H1 (cell line): ENCODE results near the gene ADRA2B. TPM values are rescaled to one million over a fixed set of nuclear protein-coding genes. Genes with fewer than 3 reads are reported as not detected.

ENCODE experiments used
- CTCF ChIA-PET: fragments of 300-600 bp; sonication (Branson Sonifier 250); formaldehyde crosslinking; loops from one replicate; lab custom pipeline; 2021; ENCODE audit not compliant: partially characterized antibody; lab: Charles Lee
- POLR2A ChIA-PET: fragments of 300-600 bp; sonication (Branson Sonifier 250); formaldehyde crosslinking; loops from one replicate; lab custom pipeline; 2021; ENCODE audit warnings: inconsistent platforms; ENCODE audit not compliant: partially characterized antibody; lab: Charles Lee
- DNase-seq, 2 experiments: peaks; one replicate each; pipeline versions ENCODE4 v3.0.0 to v3.0.0-alpha.2; 2010 to 2022; ENCODE audit warnings: low spot score in 2 of 2, low read depth in 1 of 2, mixed read lengths in 1 of 2
- FAIRE-seq: peaks from 2 replicates; lab custom pipeline; 2011; peaks lifted over from hg19 to GRCh38; lab: Jason Lieb, UNC
- H2AFZ ChIP-seq: 2 replicates; pipeline ENCODE4 v1.8.1; 2012; ENCODE audit warnings: low read length, inconsistent platforms
- H2AK5ac ChIP-seq: 2 replicates; pipeline ENCODE4 v1.6.1; 2013; ENCODE audit warnings: low read depth, low read length
- H2BK120ac ChIP-seq: replicated peaks from 2 replicates; pipeline ENCODE3; 2013; ENCODE audit warnings: low read depth, low read length, inconsistent platforms
- H2BK12ac ChIP-seq: 2 replicates; pipeline ENCODE4 v1.6.1; 2013; ENCODE audit warnings: low read depth, low read length
- H2BK15ac ChIP-seq: 2 replicates; pipeline ENCODE4 v1.6.1; 2013; ENCODE audit warnings: low read length
- H2BK20ac ChIP-seq: 2 replicates; pipeline ENCODE4 v1.6.1; 2013; ENCODE audit warnings: low read length
- H2BK5ac ChIP-seq: 2 replicates; pipeline ENCODE4 v1.6.1; 2013; ENCODE audit warnings: low read depth, low read length
- H3K14ac ChIP-seq: 2 replicates; pipeline ENCODE4 v1.6.1; 2013; ENCODE audit warnings: inconsistent platforms; ENCODE audit not compliant: insufficient read length
- H3K18ac ChIP-seq: 2 replicates; pipeline ENCODE4 v1.6.1; 2013; ENCODE audit warnings: low read length; ENCODE audit errors: extremely low read depth
- H3K23ac ChIP-seq: 2 replicates; pipeline ENCODE4 v1.6.1; 2013; ENCODE audit warnings: inconsistent platforms; ENCODE audit not compliant: insufficient read length
- H3K23me2 ChIP-seq: 2 replicates; pipeline ENCODE4 v1.6.1; 2013; ENCODE audit warnings: low read depth, low read length
- H3K27ac ChIP-seq: 2 replicates; pipeline ENCODE4 v1.6.1; 2011; ENCODE audit warnings: low read depth, low read length, inconsistent platforms
- H3K27me3 ChIP-seq, 4 experiments: replicated peaks in 1 of 4; 1 replicate in 1 of 4; 2 replicates in 3 of 4; pipeline versions ENCODE4 v1.6.1 to v1.8.1; 2011 to 2013; ENCODE audit warnings: low read length in 3 of 4, mild to moderate bottlenecking in 3 of 4, inconsistent platforms in 2 of 4, mixed read lengths in 2 of 4, moderate library complexity in 1 of 4; ENCODE audit not compliant: control insufficient read depth in 3 of 4, insufficient read depth in 3 of 4; ENCODE audit errors: extremely low read depth in 1 of 4
- H3K36me3 ChIP-seq, 4 experiments: 2 replicates each; pipeline versions ENCODE4 v1.6.1 to v1.8.1; 2011 to 2013; ENCODE audit warnings: mild to moderate bottlenecking in 4 of 4, low read length in 3 of 4, moderate library complexity in 2 of 4, control low read depth in 1 of 4, inconsistent platforms in 1 of 4; ENCODE audit not compliant: insufficient read depth in 4 of 4, control insufficient read depth in 2 of 4
- H3K4ac ChIP-seq: replicated peaks from 2 replicates; pipeline ENCODE3; 2013; ENCODE audit warnings: low read length, low read depth, mixed read lengths, inconsistent platforms; ENCODE audit not compliant: insufficient read length
- H3K4me1 ChIP-seq, 4 experiments: replicated peaks in 1 of 4; 1 replicate in 1 of 4; 2 replicates in 3 of 4; pipeline versions ENCODE4 v1.6.1 to v1.8.1; 2011 to 2013; ENCODE audit warnings: low read length in 3 of 4, inconsistent platforms in 2 of 4, mixed read lengths in 1 of 4; ENCODE audit not compliant: insufficient read depth in 4 of 4, control insufficient read depth in 3 of 4
- H3K4me2 ChIP-seq, 2 experiments: 2 replicates each; pipeline versions ENCODE4 v1.6.1 to v1.8.1; 2011 to 2013; ENCODE audit warnings: low read depth in 2 of 2, low read length in 2 of 2, control low read depth in 1 of 2, inconsistent platforms in 1 of 2, mild to moderate bottlenecking in 1 of 2; ENCODE audit not compliant: insufficient read depth in 1 of 2
- H3K4me3 ChIP-seq, 4 experiments: fragments of 200-600, 300-600 bp in 1 of 4; sonication (generic), shearing (Covaris generic), sonication (Bioruptor Twin) in 1 of 4; 2 replicates each; pipeline versions ENCODE4 v1.5.1 to v1.8.1; 2011 to 2016; ENCODE audit warnings: low read length in 4 of 4, low read depth in 3 of 4, control low read depth in 2 of 4, inconsistent platforms in 2 of 4, mild to moderate bottlenecking in 2 of 4, mixed read lengths in 1 of 4, moderate library complexity in 1 of 4; ENCODE audit not compliant: insufficient read depth in 2 of 4; ENCODE audit errors: extremely low read depth in 1 of 4
- H3K56ac ChIP-seq: replicated peaks from 2 replicates; pipeline ENCODE3; 2013; ENCODE audit warnings: low read depth, mild to moderate bottlenecking, mixed read lengths, low read length, inconsistent platforms; ENCODE audit not compliant: insufficient read length
- H3K79me1 ChIP-seq: 2 replicates; pipeline ENCODE4 v1.6.1; 2013; ENCODE audit warnings: low read depth, low read length, control low read depth
- H3K79me2 ChIP-seq, 2 experiments: 2 replicates each; pipeline versions ENCODE4 v1.6.1 to v1.8.1; 2012 to 2013; ENCODE audit warnings: low read length in 2 of 2, mild to moderate bottlenecking in 2 of 2, inconsistent platforms in 1 of 2; ENCODE audit not compliant: insufficient read depth in 2 of 2, control insufficient read depth in 1 of 2
- H3K9ac ChIP-seq, 4 experiments: replicated peaks in 1 of 4; 1 replicate in 1 of 4; 2 replicates in 3 of 4; pipeline versions ENCODE4 v1.6.1 to v1.8.1; 2011 to 2013; ENCODE audit warnings: low read depth in 3 of 4, low read length in 3 of 4, control low read depth in 2 of 4, mild to moderate bottlenecking in 2 of 4, moderate library complexity in 2 of 4, inconsistent platforms in 1 of 4; ENCODE audit errors: extremely low read depth in 1 of 4
- H3K9me3 ChIP-seq, 2 experiments: 2 replicates each; pipeline versions ENCODE4 v1.6.1 to v1.8.1; 2012 to 2013; ENCODE audit warnings: mild to moderate bottlenecking in 2 of 2, moderate library complexity in 2 of 2, control low read depth in 1 of 2, inconsistent platforms in 1 of 2, low read depth in 1 of 2, low read length in 1 of 2, mixed read lengths in 1 of 2; ENCODE audit not compliant: insufficient read depth in 2 of 2
- H4K20me1 ChIP-seq, 2 experiments: replicated peaks in 1 of 2; 2 replicates each; pipeline versions ENCODE3 to v1.8.1; 2011 to 2013; ENCODE audit warnings: inconsistent platforms in 2 of 2, low read length in 2 of 2, mild to moderate bottlenecking in 1 of 2; ENCODE audit not compliant: insufficient read depth in 2 of 2, control insufficient read depth in 1 of 2
- H4K5ac ChIP-seq: 2 replicates; pipeline ENCODE4 v1.6.1; 2013; ENCODE audit warnings: low read length, low read depth, mixed read lengths, inconsistent platforms; ENCODE audit not compliant: insufficient read length
- H4K8ac ChIP-seq: 2 replicates; pipeline ENCODE4 v1.8.0; 2013; ENCODE audit warnings: mild to moderate bottlenecking, moderate library complexity, low read length, inconsistent platforms; ENCODE audit not compliant: insufficient read depth; ENCODE audit errors: extremely low read depth
- H4K91ac ChIP-seq: replicated peaks from 2 replicates; pipeline ENCODE3; 2013; ENCODE audit warnings: low read length, mixed read lengths, inconsistent platforms; ENCODE audit not compliant: insufficient read length
- EP300 ChIP-seq, 2 experiments: IDR thresholded peaks; 1 replicate in 1 of 2; 2 replicates in 1 of 2; pipeline ENCODE4 v1.6.1; 2011 to 2012; ENCODE audit warnings: low read depth in 2 of 2, low read length in 2 of 2, mild to moderate bottlenecking in 2 of 2, borderline replicate concordance in 1 of 2, inconsistent platforms in 1 of 2, moderate library complexity in 1 of 2
- KDM1A ChIP-seq: fragments of 200-600, 300-600 bp; sonication (generic); IDR thresholded peaks from 2 replicates; pipeline ENCODE4 v1.7.1; 2016; ENCODE audit warnings: mild to moderate bottlenecking, low read length, borderline replicate concordance
- RAD21 ChIP-seq, 2 experiments: IDR thresholded peaks in 1 of 2; conservative IDR thresholded peaks in 1 of 2; 2 replicates each; pipeline ENCODE4 v1.6.1; 2011; ENCODE audit warnings: low read depth in 2 of 2, low read length in 2 of 2, improper control_type of control experiment in 1 of 2, inconsistent platforms in 1 of 2, mild to moderate bottlenecking in 1 of 2, moderate library complexity in 1 of 2
- SIN3A ChIP-seq, 2 experiments: IDR thresholded peaks in 1 of 2; conservative IDR thresholded peaks in 1 of 2; 2 replicates each; pipeline ENCODE4 v1.6.1; 2011 to 2012; ENCODE audit warnings: low read length in 2 of 2, improper control_type of control experiment in 1 of 2, low read depth in 1 of 2, mild to moderate bottlenecking in 1 of 2
- SUZ12 ChIP-seq: fragments of 200-600 bp; sonication (generic); IDR thresholded peaks from 2 replicates; pipeline ENCODE4 v1.6.1; 2012; ENCODE audit warnings: mild to moderate bottlenecking, inconsistent platforms, low read length, moderate library complexity, mixed read lengths
- TAF7 ChIP-seq: optimal IDR thresholded peaks from 2 replicates; pipeline ENCODE3; 2011; ENCODE audit warnings: low read depth, mild to moderate bottlenecking, inconsistent platforms, low read length, moderate library complexity, borderline replicate concordance
- TBP ChIP-seq: IDR thresholded peaks from 2 replicates; pipeline ENCODE4 v1.6.1; 2011; ENCODE audit warnings: low read depth, low read length, improper control_type of control experiment
- WGBS, 2 experiments: shearing (Covaris generic) in 1 of 2; methylation state at CpG; one replicate each; pipeline versions ENCODE4 v1.1.6 to v1.1.7; 2013 to 2015; ENCODE audit warnings: low lambda C conversion rate in 2 of 2, mixed read lengths in 2 of 2, inconsistent platforms in 1 of 2, low coverage in 1 of 2, missing lambda C conversion rate in 1 of 2; ENCODE audit not compliant: insufficient replicate concordance in 2 of 2, insufficient coverage in 1 of 2, insufficient read length in 1 of 2; ENCODE audit errors: extremely low coverage in 1 of 2, missing lambda C conversion rate in 1 of 2; 5-methylcytosine and 5-hydroxymethylcytosine counted together
- polyA plus RNA-seq, 7 experiments: library from polyadenylated mRNA; depleted of rRNA in 3 of 7; stranded (reverse) in 5 of 7; unstranded in 2 of 7; fragments of >200 nt in 5 of 7; fragments of 200-250 nt in 2 of 7; gene quantifications; 1 replicate in 5 of 7; 2 replicates in 1 of 7; 4 replicates in 1 of 7; pipeline versions ENCODE4 v1.2.1 to v1.2.3, GENCODE V29; 2011 to 2013; ENCODE audit warnings: missing spikeins in 2 of 7, mixed read lengths in 2 of 7
- total RNA-seq: library from RNA; stranded (reverse); fragmentation: NEBNext Ultra II Directional; extraction: Animal tissue kit (Norgen Biotek cat#: 25700); gene quantifications from 2 replicates; pipeline ENCODE4 v1.2.1, GENCODE V29; 2021
- TF ChIP-seq, protein P1 (sequence below): IDR thresholded peaks from 2 replicates; pipeline ENCODE4 v1.6.1; 2012; ENCODE audit warnings: inconsistent platforms

ADRA2B gene
- total and polyA plus RNA-seq, 2 of the 8 experiments (the other 6 are each of a cell fraction or from before 2014, with no cell fraction given): 5.8 to 6.5 TPM

DNA sequence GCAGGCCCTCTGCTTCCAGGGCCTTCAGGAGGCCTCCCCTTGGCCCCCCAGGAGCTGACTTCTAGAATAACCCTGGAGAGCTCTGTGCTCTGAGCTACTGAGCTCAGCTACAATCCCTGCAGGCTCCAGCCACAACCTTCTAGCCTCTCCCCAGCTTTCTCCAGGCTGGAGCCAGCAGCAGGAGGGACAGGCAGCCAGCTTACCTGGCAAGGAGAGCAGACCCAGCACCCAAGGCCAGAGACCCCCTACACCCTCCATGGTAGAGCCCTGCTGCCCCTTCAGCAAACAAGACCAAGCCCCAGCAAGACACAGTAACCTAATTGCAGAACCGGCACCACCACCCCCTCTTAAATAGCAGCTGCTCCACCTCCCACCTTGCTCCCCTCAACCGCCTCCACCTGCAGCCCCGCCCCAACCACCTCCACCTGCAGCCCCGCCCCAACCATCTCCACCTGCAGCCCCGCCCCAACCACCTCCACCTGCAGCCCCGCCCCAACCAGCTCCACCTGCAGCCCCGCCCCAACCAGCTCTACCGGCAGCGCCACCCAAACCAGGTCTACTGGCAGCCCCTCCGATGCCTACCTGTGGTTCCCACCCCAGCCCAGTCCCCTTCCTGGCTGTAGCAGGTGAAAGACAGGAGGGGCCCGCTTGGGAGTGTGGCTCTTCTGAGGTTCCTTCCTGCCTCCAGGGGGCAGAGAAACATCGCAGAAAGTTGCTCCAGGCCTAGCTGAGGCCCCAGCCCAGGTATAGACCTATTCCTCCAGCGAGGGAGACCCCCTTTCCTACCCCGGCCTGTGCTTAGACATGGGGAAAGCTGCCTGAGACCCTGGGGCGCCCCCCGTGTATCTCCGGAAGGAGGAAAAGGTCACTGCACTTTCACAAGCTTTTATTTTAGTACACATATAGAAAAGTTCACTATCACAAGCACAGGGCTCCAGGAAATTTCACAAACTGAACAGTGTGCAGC is 22.1 kb upstream of the ADRA2B start, which contains the start of gene ASTL:
Gene ASTL, minus strand, starts transcription at position 324 of the 967 bp plus-strand sequence. Its CDS starts 66 bp downstream, at position 258.
- DNase-seq (peak; percentile 85 to 88), FAIRE-seq (no peak)
- H3K23me2 ChIP-seq: no peaks in the 10 kb centered on the region
- ChIA-PET POLR2A (interaction anchor here (0.9 to 2.1 kb wide), 6 partner anchors 9 to 129 kb away, joined by 3 to 11 read pairs (median 4); no protein-coding TSS in a partner anchor), CTCF (interaction anchor here (0.6 to 13.4 kb wide), 43 partner anchors 8 to 269 kb away, joined by 3 to 155 read pairs (median 5); partner anchors contain the start of genes ANKRD36C and CIAO1)
- no peaks in the 10 kb centered on the region for H3K79me2 ChIP-seq
- H3K4me3 ChIP-seq: peak within 1 kb of the TSS in 1 of 4 experiments; percentile 39; a peak in 2 of 8 replicates
- H3K27me3 ChIP-seq: no peaks in the 10 kb centered on the region
- H3K14ac ChIP-seq: no peak within 1 kb of the TSS
- peak within 1 kb of the TSS; percentile 98 for H2BK15ac ChIP-seq
- H2BK20ac ChIP-seq: peak within 1 kb of the TSS; percentile 18; the same call in 1 of the 2 replicates
- no peaks in the 10 kb centered on the region for H3K36me3 ChIP-seq
- H3K4me2 ChIP-seq: peak within 1 kb of the TSS; percentile 0 to 52; a peak in 2 of 4 replicates
- H4K91ac ChIP-seq: peak within 1 kb of the TSS; percentile 23
- H2AFZ ChIP-seq: 0 out of 2 replicates have a peak within 1 kb of the TSS, but pooled peaks have one; percentile 25
- peak within 1 kb of the TSS; percentile 60 for H3K4ac ChIP-seq
- H3K18ac ChIP-seq: peak within 1 kb of the TSS; percentile 51; the same call in 1 of the 2 replicates
- H4K5ac ChIP-seq: peak within 1 kb of the TSS; percentile 27
- peak within 1 kb of the TSS; percentile 39; the same call in 1 of the 2 replicates for H2BK5ac ChIP-seq
- H2BK12ac ChIP-seq: peak within 1 kb of the TSS; percentile 50; the same call in 1 of the 2 replicates
- no peak within 1 kb of the TSS for H3K23ac ChIP-seq
- H3K56ac ChIP-seq: no peak within 1 kb of the TSS
- H3K9ac ChIP-seq: no peak within 1 kb of the TSS
- H3K27ac ChIP-seq: no peak within 1 kb of the TSS
- no peaks in the 10 kb centered on the region for H4K20me1 ChIP-seq
- H2AK5ac ChIP-seq: no peak within 1 kb of the TSS
- H4K8ac ChIP-seq: no peak within 1 kb of the TSS
- no peaks in the 10 kb centered on the region for H3K9me3 ChIP-seq
- no peaks in the 10 kb centered on the region for H3K79me1 ChIP-seq
- H2BK120ac ChIP-seq: no peak within 1 kb of the TSS
- H3K4me1 ChIP-seq: peaks cover 0 to 13% (median 6%) of the 10 kb centered on the region in 4 experiments; a peak in 5 of 7 replicates
- WGBS, 2 experiments: 15% methylated on average over 9 of the region's 17 CpGs; no CpG with 5 or more reads in 1 of the 2 experiments
- peak in 1 of 2 experiments; percentile 62; a peak in 1 of 4 replicates for TF ChIP-seq SIN3A (conservative IDR thresholded peaks at IDR 0.05 in 1 of 2, IDR thresholded peaks at IDR 0.05 in 1 of 2; ENCODE audit: low read depth in 1 of 2, low read length in 2 of 2)
- no peak for TF ChIP-seq SUZ12
- TF ChIP-seq, protein P1, sequence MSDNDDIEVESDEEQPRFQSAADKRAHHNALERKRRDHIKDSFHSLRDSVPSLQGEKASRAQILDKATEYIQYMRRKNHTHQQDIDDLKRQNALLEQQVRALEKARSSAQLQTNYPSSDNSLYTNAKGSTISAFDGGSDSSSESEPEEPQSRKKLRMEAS: no peak; the same call in 1 of the 2 replicates
- no peak for TF ChIP-seq KDM1A
- peak; percentile 87 to 90 for TF ChIP-seq RAD21 (IDR thresholded peaks at IDR 0.05 in 1 of 2, conservative IDR thresholded peaks at IDR 0.05 in 1 of 2; ENCODE audit: low read depth in 2 of 2, low read length in 2 of 2)
- 0 out of 2 replicates have a peak, but pooled peaks have one; percentile 35 for TF ChIP-seq TBP
- TF ChIP-seq TAF7: peak; percentile 31
- TF ChIP-seq EP300 (IDR thresholded peaks at IDR 0.05; ENCODE audit: borderline replicate concordance in 1 of 2, low read depth in 2 of 2, low read length in 2 of 2): peak in 1 of 2 experiments; percentile 37; a peak in 1 of 3 replicates
